ENCODE measurements around the gene GLMP.

DNA sequence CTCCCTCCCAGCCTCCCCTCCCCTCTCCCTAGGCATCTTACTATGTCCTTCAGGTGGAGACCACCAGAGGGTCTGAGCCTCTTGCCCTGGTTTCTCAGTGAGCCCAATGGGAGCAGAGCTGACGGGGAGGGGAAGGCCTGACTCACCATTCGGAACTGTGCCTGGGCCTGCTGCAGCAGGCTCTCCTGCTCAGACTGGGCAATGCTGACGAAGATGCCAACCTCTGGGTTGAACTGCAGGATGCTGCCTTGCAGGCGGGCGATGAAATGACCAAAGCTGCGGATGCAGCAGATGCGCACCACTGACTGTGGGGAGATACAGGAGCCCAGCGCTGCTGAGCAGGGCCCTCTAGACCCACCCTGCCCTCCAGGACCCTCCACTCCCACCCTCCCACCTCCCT, 36.6 kb downstream of the GLMP start:
- no peak for TF ChIP-seq POLR2A (IDR thresholded peaks at IDR 0.05; ENCODE audit: low read depth, low read length)
- TF ChIP-seq TAF1 (IDR thresholded peaks at IDR 0.05; ENCODE audit: low read depth, low read length): no peak
